VCaP (cell line): Measurements from ENCODE around the gene TMEM92.

Source experiments
- H3K27ac ChIP-seq: fragments of 450-650 bp; 2 replicates; pipeline ENCODE4 v1.5.1; 2017
- TF ChIP-seq, protein P1 (sequence below): fragments of 450-650 bp; conservative IDR thresholded peaks from 2 replicates; pipeline ENCODE4 v1.5.1; 2017; ENCODE audit warnings: mild to moderate bottlenecking, moderate library complexity

The TMEM92 gene

GRCh38 chr17:50328363-50329325, 54.4 kb downstream of the TMEM92 start:
- TF ChIP-seq, protein P1, sequence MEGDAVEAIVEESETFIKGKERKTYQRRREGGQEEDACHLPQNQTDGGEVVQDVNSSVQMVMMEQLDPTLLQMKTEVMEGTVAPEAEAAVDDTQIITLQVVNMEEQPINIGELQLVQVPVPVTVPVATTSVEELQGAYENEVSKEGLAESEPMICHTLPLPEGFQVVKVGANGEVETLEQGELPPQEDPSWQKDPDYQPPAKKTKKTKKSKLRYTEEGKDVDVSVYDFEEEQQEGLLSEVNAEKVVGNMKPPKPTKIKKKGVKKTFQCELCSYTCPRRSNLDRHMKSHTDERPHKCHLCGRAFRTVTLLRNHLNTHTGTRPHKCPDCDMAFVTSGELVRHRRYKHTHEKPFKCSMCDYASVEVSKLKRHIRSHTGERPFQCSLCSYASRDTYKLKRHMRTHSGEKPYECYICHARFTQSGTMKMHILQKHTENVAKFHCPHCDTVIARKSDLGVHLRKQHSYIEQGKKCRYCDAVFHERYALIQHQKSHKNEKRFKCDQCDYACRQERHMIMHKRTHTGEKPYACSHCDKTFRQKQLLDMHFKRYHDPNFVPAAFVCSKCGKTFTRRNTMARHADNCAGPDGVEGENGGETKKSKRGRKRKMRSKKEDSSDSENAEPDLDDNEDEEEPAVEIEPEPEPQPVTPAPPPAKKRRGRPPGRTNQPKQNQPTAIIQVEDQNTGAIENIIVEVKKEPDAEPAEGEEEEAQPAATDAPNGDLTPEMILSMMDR, result no peak
- H3K27ac ChIP-seq, result no peak overlapping the region

- TF ChIP-seq, protein P1, result no peak
- H3K27ac ChIP-seq, result no peak overlapping the region
Measured at GRCh38 chr17:50329716-50330115, 55.5 kb downstream of the TMEM92 start.

DNA sequence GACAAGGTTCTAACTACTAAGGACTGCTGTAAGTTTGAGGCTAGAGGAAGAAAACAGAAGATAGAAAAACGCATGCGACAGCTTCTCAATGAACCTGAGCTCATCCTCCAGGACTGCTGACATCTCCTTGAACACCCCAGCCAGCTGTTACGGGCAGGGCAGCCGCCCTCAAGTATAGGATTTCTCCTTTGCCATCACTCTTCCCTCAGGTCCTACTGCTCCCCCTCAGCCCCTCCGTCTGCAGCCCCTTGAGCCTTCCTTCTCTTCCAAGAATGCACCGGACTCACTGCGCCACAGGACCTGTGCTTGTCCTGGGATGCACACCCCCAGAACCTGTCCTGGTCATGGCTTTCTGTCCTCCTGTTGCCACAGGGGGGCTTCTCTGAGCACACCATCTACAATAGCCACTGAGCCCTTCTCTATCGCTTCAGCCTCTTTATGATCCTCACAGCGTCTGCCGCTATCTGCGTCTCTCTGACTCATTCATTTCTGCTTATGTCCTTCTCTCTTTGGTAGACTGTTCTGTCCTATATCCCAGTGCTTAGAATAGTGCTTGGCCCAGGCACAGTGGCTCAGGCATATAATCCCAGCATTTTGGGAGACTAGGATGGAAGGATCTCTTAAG, 56.0 kb downstream of the TMEM92 start:
- H3K27ac ChIP-seq, result no peak overlapping the region

More for the DNA sequence above, 56.0 kb downstream of the TMEM92 start:
- TF ChIP-seq, protein P1, result no peak
